H1 (cell line): ENCODE results near the gene SUMF1. TPM values are rescaled to one million over a fixed set of nuclear protein-coding genes. Genes with fewer than 3 reads are reported as not detected.

Source experiments
- CTCF ChIA-PET: fragments of 300-600 bp; sonication (Branson Sonifier 250); formaldehyde crosslinking; loops from one replicate; lab custom pipeline; 2021; ENCODE audit not compliant: partially characterized antibody; lab: Charles Lee
- POLR2A ChIA-PET: fragments of 300-600 bp; sonication (Branson Sonifier 250); formaldehyde crosslinking; loops from one replicate; lab custom pipeline; 2021; ENCODE audit warnings: inconsistent platforms; ENCODE audit not compliant: partially characterized antibody; lab: Charles Lee
- DNase-seq, 2 experiments: peaks; one replicate each; pipeline versions ENCODE4 v3.0.0 to v3.0.0-alpha.2; 2010 to 2022; ENCODE audit warnings: low spot score in 2 of 2, low read depth in 1 of 2, mixed read lengths in 1 of 2
- FAIRE-seq: peaks from 2 replicates; lab custom pipeline; 2011; peaks lifted over from hg19 to GRCh38; lab: Jason Lieb, UNC
- H2AFZ ChIP-seq: 2 replicates; pipeline ENCODE4 v1.8.1; 2012; ENCODE audit warnings: low read length, inconsistent platforms
- H2AK5ac ChIP-seq: 2 replicates; pipeline ENCODE4 v1.6.1; 2013; ENCODE audit warnings: low read depth, low read length
- H2BK120ac ChIP-seq: replicated peaks from 2 replicates; pipeline ENCODE3; 2013; ENCODE audit warnings: low read depth, low read length, inconsistent platforms
- H2BK12ac ChIP-seq: 2 replicates; pipeline ENCODE4 v1.6.1; 2013; ENCODE audit warnings: low read depth, low read length
- H2BK15ac ChIP-seq: 2 replicates; pipeline ENCODE4 v1.6.1; 2013; ENCODE audit warnings: low read length
- H2BK20ac ChIP-seq: 2 replicates; pipeline ENCODE4 v1.6.1; 2013; ENCODE audit warnings: low read length
- H2BK5ac ChIP-seq: 2 replicates; pipeline ENCODE4 v1.6.1; 2013; ENCODE audit warnings: low read depth, low read length
- H3K14ac ChIP-seq: 2 replicates; pipeline ENCODE4 v1.6.1; 2013; ENCODE audit warnings: inconsistent platforms; ENCODE audit not compliant: insufficient read length
- H3K18ac ChIP-seq: 2 replicates; pipeline ENCODE4 v1.6.1; 2013; ENCODE audit warnings: low read length; ENCODE audit errors: extremely low read depth
- H3K23ac ChIP-seq: 2 replicates; pipeline ENCODE4 v1.6.1; 2013; ENCODE audit warnings: inconsistent platforms; ENCODE audit not compliant: insufficient read length
- H3K23me2 ChIP-seq: 2 replicates; pipeline ENCODE4 v1.6.1; 2013; ENCODE audit warnings: low read depth, low read length
- H3K27ac ChIP-seq: 2 replicates; pipeline ENCODE4 v1.6.1; 2011; ENCODE audit warnings: low read depth, low read length, inconsistent platforms
- H3K27me3 ChIP-seq, 4 experiments: replicated peaks in 1 of 4; 1 replicate in 1 of 4; 2 replicates in 3 of 4; pipeline versions ENCODE4 v1.6.1 to v1.8.1; 2011 to 2013; ENCODE audit warnings: low read length in 3 of 4, mild to moderate bottlenecking in 3 of 4, inconsistent platforms in 2 of 4, mixed read lengths in 2 of 4, moderate library complexity in 1 of 4; ENCODE audit not compliant: control insufficient read depth in 3 of 4, insufficient read depth in 3 of 4; ENCODE audit errors: extremely low read depth in 1 of 4
- H3K36me3 ChIP-seq, 4 experiments: 2 replicates each; pipeline versions ENCODE4 v1.6.1 to v1.8.1; 2011 to 2013; ENCODE audit warnings: mild to moderate bottlenecking in 4 of 4, low read length in 3 of 4, moderate library complexity in 2 of 4, control low read depth in 1 of 4, inconsistent platforms in 1 of 4; ENCODE audit not compliant: insufficient read depth in 4 of 4, control insufficient read depth in 2 of 4
- H3K4ac ChIP-seq: replicated peaks from 2 replicates; pipeline ENCODE3; 2013; ENCODE audit warnings: low read length, low read depth, mixed read lengths, inconsistent platforms; ENCODE audit not compliant: insufficient read length
- H3K4me1 ChIP-seq, 4 experiments: replicated peaks in 1 of 4; 1 replicate in 1 of 4; 2 replicates in 3 of 4; pipeline versions ENCODE4 v1.6.1 to v1.8.1; 2011 to 2013; ENCODE audit warnings: low read length in 3 of 4, inconsistent platforms in 2 of 4, mixed read lengths in 1 of 4; ENCODE audit not compliant: insufficient read depth in 4 of 4, control insufficient read depth in 3 of 4
- H3K4me2 ChIP-seq, 2 experiments: 2 replicates each; pipeline versions ENCODE4 v1.6.1 to v1.8.1; 2011 to 2013; ENCODE audit warnings: low read depth in 2 of 2, low read length in 2 of 2, control low read depth in 1 of 2, inconsistent platforms in 1 of 2, mild to moderate bottlenecking in 1 of 2; ENCODE audit not compliant: insufficient read depth in 1 of 2
- H3K4me3 ChIP-seq, 4 experiments: fragments of 200-600, 300-600 bp in 1 of 4; sonication (generic), shearing (Covaris generic), sonication (Bioruptor Twin) in 1 of 4; 2 replicates each; pipeline versions ENCODE4 v1.5.1 to v1.8.1; 2011 to 2016; ENCODE audit warnings: low read length in 4 of 4, low read depth in 3 of 4, control low read depth in 2 of 4, inconsistent platforms in 2 of 4, mild to moderate bottlenecking in 2 of 4, mixed read lengths in 1 of 4, moderate library complexity in 1 of 4; ENCODE audit not compliant: insufficient read depth in 2 of 4; ENCODE audit errors: extremely low read depth in 1 of 4
- H3K56ac ChIP-seq: replicated peaks from 2 replicates; pipeline ENCODE3; 2013; ENCODE audit warnings: low read depth, mild to moderate bottlenecking, mixed read lengths, low read length, inconsistent platforms; ENCODE audit not compliant: insufficient read length
- H3K79me1 ChIP-seq: 2 replicates; pipeline ENCODE4 v1.6.1; 2013; ENCODE audit warnings: low read depth, low read length, control low read depth
- H3K79me2 ChIP-seq, 2 experiments: 2 replicates each; pipeline versions ENCODE4 v1.6.1 to v1.8.1; 2012 to 2013; ENCODE audit warnings: low read length in 2 of 2, mild to moderate bottlenecking in 2 of 2, inconsistent platforms in 1 of 2; ENCODE audit not compliant: insufficient read depth in 2 of 2, control insufficient read depth in 1 of 2
- H3K9ac ChIP-seq, 4 experiments: replicated peaks in 1 of 4; 1 replicate in 1 of 4; 2 replicates in 3 of 4; pipeline versions ENCODE4 v1.6.1 to v1.8.1; 2011 to 2013; ENCODE audit warnings: low read depth in 3 of 4, low read length in 3 of 4, control low read depth in 2 of 4, mild to moderate bottlenecking in 2 of 4, moderate library complexity in 2 of 4, inconsistent platforms in 1 of 4; ENCODE audit errors: extremely low read depth in 1 of 4
- H3K9me3 ChIP-seq, 2 experiments: 2 replicates each; pipeline versions ENCODE4 v1.6.1 to v1.8.1; 2012 to 2013; ENCODE audit warnings: mild to moderate bottlenecking in 2 of 2, moderate library complexity in 2 of 2, control low read depth in 1 of 2, inconsistent platforms in 1 of 2, low read depth in 1 of 2, low read length in 1 of 2, mixed read lengths in 1 of 2; ENCODE audit not compliant: insufficient read depth in 2 of 2
- H4K20me1 ChIP-seq, 2 experiments: replicated peaks in 1 of 2; 2 replicates each; pipeline versions ENCODE3 to v1.8.1; 2011 to 2013; ENCODE audit warnings: inconsistent platforms in 2 of 2, low read length in 2 of 2, mild to moderate bottlenecking in 1 of 2; ENCODE audit not compliant: insufficient read depth in 2 of 2, control insufficient read depth in 1 of 2
- H4K5ac ChIP-seq: 2 replicates; pipeline ENCODE4 v1.6.1; 2013; ENCODE audit warnings: low read length, low read depth, mixed read lengths, inconsistent platforms; ENCODE audit not compliant: insufficient read length
- H4K8ac ChIP-seq: 2 replicates; pipeline ENCODE4 v1.8.0; 2013; ENCODE audit warnings: mild to moderate bottlenecking, moderate library complexity, low read length, inconsistent platforms; ENCODE audit not compliant: insufficient read depth; ENCODE audit errors: extremely low read depth
- H4K91ac ChIP-seq: replicated peaks from 2 replicates; pipeline ENCODE3; 2013; ENCODE audit warnings: low read length, mixed read lengths, inconsistent platforms; ENCODE audit not compliant: insufficient read length
- SIN3A ChIP-seq, 2 experiments: IDR thresholded peaks in 1 of 2; conservative IDR thresholded peaks in 1 of 2; 2 replicates each; pipeline ENCODE4 v1.6.1; 2011 to 2012; ENCODE audit warnings: low read length in 2 of 2, improper control_type of control experiment in 1 of 2, low read depth in 1 of 2, mild to moderate bottlenecking in 1 of 2
- WGBS, 2 experiments: shearing (Covaris generic) in 1 of 2; methylation state at CpG; one replicate each; pipeline versions ENCODE4 v1.1.6 to v1.1.7; 2013 to 2015; ENCODE audit warnings: low lambda C conversion rate in 2 of 2, mixed read lengths in 2 of 2, inconsistent platforms in 1 of 2, low coverage in 1 of 2, missing lambda C conversion rate in 1 of 2; ENCODE audit not compliant: insufficient replicate concordance in 2 of 2, insufficient coverage in 1 of 2, insufficient read length in 1 of 2; ENCODE audit errors: extremely low coverage in 1 of 2, missing lambda C conversion rate in 1 of 2; 5-methylcytosine and 5-hydroxymethylcytosine counted together
- polyA plus RNA-seq, 7 experiments: library from polyadenylated mRNA; depleted of rRNA in 3 of 7; stranded (reverse) in 5 of 7; unstranded in 2 of 7; fragments of >200 nt in 5 of 7; fragments of 200-250 nt in 2 of 7; gene quantifications; 1 replicate in 5 of 7; 2 replicates in 1 of 7; 4 replicates in 1 of 7; pipeline versions ENCODE4 v1.2.1 to v1.2.3, GENCODE V29; 2011 to 2013; ENCODE audit warnings: missing spikeins in 2 of 7, mixed read lengths in 2 of 7
- total RNA-seq: library from RNA; stranded (reverse); fragmentation: NEBNext Ultra II Directional; extraction: Animal tissue kit (Norgen Biotek cat#: 25700); gene quantifications from 2 replicates; pipeline ENCODE4 v1.2.1, GENCODE V29; 2021

The SUMF1 gene
- total and polyA plus RNA-seq, 2 of the 8 experiments (the other 6 are each of a cell fraction or from before 2014, with no cell fraction given), result 12.5 to 15.0 TPM

DNA sequence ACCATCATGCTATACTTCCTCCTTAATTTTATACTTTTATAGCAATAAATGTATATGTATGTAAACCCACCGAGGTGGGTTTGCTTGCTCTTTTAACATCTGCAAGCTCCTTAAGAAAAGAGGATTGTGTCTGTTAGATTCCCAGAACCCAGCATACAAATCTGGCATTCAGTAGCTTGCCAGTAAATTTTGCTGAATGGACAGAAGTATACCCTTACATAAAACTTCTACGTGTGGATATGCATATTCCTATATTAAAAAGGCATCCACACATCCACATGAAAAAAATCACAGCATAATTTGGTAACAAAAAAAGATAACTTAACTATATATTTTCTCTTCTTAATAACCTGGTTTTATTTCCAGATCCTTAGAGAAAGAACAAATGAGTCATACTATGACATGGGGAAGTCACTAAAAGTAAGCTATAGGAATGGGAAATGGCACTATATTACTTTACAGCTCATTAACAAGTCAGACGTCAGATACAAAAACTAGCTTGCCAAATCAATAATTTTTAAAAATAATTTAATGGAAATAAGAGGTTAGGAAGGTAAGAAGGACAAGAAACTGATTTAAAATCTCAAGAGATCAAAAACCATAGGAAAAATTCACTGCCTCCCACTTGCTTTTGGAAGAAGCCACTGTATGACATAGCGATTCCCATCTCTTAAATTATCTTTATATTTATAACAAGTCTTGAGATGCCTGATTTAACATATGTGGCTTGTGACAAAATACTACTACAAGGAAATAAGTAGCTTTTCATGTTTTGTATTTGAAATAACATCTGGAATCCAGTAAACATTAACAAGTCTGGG is 68.7 kb downstream of the SUMF1 start:
- Histone ChIP-seq H3K79me2 (no peaks in the 10 kb centered on the region), H3K56ac (no peak overlapping the region), H4K20me1 (no peaks in the 10 kb centered on the region), H2BK5ac (no peak overlapping the region), H2BK15ac (no peak overlapping the region), H2BK12ac (no peak overlapping the region), H2BK20ac (no peak overlapping the region), H2AFZ (no peak overlapping the region), H3K23me2 (no peaks in the 10 kb centered on the region; the same call in 1 of the 2 replicates), H3K23ac (no peak overlapping the region), H4K5ac (no peak overlapping the region), H3K36me3 (no peaks in the 10 kb centered on the region; a peak in 1 of 8 replicates), H3K4ac (no peak overlapping the region), H2AK5ac (no peak overlapping the region), H3K9ac (no peak overlapping the region), H3K9me3 (no peaks in the 10 kb centered on the region), H2BK120ac (no peak overlapping the region), H3K18ac (no peak overlapping the region), H3K79me1 (no peaks in the 10 kb centered on the region), H3K4me3 (no peak overlapping the region), H4K8ac (no peak overlapping the region), H3K4me2 (no peak overlapping the region), H3K4me1 (peaks cover 0 to 4% (median 0%) of the 10 kb centered on the region in 4 experiments; a peak in 1 of 7 replicates), H3K14ac (no peak overlapping the region), H3K27ac (no peak overlapping the region), H3K27me3 (no peaks in the 10 kb centered on the region), H4K91ac (no peak overlapping the region)
- DNase-seq (no peak), FAIRE-seq (no peak)
- no peak for TF ChIP-seq SIN3A (conservative IDR thresholded peaks at IDR 0.05 in 1 of 2, IDR thresholded peaks at IDR 0.05 in 1 of 2; ENCODE audit: low read depth in 1 of 2, low read length in 2 of 2)
- CTCF ChIA-PET, result interaction anchor here (0.6 to 1.4 kb wide), 4 partner anchors 11 to 125 kb away, joined by 3 to 5 read pairs (median 4); no protein-coding TSS in a partner anchor
- WGBS, 2 experiments, result 91% methylated on average over 4 of the region's 4 CpGs; no CpG with 5 or more reads in 1 of the 2 experiments
- POLR2A ChIA-PET, result interaction anchor here (0.6 to 1.5 kb wide), 2 partner anchors 41 to 95 kb away, joined by 3 to 5 read pairs; partner anchors contain the start of gene ITPR1
